HG02798 (cell line): ENCODE data around the gene ZFAND3.
"Not testable (repeated sequence)": the region's sequence is repeated elsewhere in the genome, so short reads cannot be mapped to it uniquely, and the experiment has no call there.

ENCODE experiments used
- ATAC-seq: cut with Tn5 transposase; IDR thresholded peaks from one replicate; pipeline ENCODE4 v1.9.1; 2021; ENCODE audit warnings: mild to moderate bottlenecking; ENCODE audit not compliant: unreplicated experiment, poor library complexity

Gene ZFAND3

GRCh38 chr6:37889051-37889450 is 69.5 kb downstream of the ZFAND3 start:
- ATAC-seq = no peak

- no peak for ATAC-seq
These were observed 70.0 kb downstream of the ZFAND3 start for GRCh38 chr6:37889486-37889885.

- no peak for ATAC-seq
These were observed 71.5 kb downstream of the ZFAND3 start for GRCh38 chr6:37891072-37891471.

DNA sequence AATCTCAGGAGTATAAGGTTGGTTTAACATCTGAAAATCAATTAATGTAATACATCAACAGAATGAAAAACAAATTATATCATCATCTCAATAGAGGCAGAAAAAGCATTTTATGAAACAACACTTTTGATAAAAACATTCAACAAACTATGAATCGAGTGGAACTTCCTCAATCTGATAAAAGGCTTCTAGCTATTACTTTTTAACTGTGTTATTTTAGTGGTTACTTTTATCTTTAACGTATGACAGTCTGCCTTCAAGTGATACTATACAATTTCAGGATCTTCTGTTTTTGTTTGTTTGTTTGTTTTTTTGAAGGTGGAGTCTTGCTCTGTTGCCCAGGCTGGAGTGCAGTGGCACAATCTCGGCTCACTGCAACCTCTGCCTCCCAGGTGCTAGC is 73.7 kb downstream of the ZFAND3 start:
- ATAC-seq = no peak

- not testable (repeated sequence) for ATAC-seq
These were observed 74.2 kb downstream of the ZFAND3 start for GRCh38 chr6:37893734-37894133.

DNA sequence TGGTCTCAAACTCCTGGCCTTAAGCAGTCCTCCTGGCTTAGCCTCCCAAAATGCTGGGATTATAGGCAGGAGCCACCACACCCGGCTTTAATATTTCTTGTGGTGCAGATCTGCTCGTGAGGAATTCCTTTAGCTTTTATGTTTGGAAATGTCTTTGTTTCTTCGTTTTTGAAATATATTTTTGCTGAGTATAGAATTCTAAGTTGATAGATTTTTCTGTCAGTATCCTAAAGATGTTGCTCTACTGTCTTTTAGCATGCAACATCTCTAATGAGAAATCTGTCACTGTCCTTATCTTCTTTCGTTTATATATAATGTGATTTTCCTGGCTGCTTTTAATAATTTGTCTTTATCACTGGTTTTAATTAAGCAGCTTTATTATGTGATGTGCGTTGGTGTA is 75.1 kb downstream of the ZFAND3 start:
- ATAC-seq = no peak

DNA sequence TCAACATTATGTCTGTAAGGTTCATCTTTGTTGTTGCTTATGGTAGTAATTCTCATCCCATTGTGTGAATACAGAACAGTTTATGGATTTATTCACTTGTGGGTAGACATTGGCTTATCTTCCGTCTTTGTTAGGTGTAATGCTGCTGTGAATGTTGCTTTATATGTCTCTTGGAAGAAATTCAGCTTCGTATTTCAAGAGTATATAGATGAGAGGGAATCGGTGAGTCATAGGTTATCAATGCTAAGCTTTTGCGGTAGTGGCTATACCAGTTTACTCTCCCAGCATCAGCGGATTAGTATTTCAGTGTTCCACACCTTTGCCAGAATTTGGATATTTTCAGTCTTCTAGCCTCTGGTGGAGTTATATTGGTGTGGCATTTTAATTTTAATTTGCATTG is 77.8 kb downstream of the ZFAND3 start:
- ATAC-seq = no peak

DNA sequence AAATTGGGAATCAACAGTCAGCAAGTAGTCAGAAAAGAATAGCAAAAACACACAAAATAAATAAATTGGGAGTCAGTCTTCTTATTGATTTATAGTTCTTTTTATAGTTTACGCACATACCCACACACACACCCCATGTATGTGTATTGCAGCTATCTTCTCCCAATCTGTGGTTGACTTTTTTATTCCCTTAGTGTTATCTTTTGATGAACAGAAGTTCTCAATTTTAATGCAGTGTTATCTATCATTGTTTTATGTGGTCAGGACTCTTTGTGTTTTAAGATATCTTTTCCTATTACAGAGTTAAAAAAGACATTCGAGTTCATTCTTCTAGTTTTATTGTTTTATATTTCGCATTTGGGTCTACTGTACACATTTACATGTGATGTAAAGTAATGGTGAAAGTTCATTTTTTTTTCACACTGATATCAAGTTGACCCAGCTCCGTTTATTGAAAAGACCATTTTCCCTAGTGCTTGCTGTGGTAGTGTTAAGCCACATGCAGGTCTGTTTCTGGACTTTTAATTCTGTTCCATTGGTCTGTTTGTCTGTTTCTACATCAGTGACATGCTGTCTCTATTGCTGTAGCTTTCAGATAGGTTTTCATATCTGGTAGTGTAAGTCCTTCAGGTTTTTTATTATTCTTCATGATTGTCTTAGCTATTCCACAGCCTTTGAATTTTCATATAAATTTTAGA is 78.4 kb downstream of the ZFAND3 start:
- no peak for ATAC-seq

DNA sequence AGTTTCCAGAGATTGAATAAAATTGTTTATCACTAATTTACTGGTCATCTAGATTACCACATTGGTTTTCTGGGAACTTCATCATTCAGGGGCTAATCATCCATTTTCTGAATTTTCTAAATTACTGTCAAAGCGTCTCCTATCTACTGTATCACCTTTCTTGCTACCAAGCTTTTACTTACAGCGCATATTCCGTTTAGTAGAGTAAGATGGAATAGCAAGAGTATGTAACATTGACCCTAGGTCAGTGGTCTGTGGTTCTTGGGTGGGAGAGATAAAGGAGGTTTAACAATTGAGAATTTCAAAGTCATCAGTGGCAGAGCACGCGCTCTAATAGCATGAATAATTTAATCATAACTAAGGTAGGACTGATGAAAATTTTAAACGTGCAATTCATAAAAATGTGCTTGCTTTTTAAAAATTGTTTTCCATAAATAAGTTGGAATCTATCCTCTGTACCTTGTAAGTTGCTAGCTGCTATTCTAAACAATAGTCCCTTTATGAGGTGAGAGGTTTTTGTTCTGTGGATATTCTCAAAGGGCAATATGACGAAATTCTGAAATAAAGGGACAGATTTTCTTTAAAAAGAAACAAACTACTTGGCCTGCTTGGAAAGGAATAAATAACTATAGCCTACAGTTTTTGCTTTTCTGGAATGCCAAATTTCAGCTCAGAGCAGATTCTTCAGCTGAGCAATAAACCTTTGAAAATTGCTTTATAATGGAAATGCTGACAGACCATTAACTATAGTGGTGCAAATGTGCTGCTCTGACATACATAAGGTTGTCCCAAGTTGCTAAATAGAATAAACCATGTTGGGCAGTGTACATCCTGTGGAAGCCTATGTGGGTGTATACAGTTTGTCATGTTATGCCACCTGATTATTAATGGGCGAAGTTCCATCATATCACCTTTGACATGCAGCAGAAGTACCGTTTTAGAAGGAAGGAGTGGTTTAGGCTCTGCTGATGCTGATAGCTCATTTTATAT is 84.1 kb downstream of the ZFAND3 start:
- ATAC-seq = no peak

DNA sequence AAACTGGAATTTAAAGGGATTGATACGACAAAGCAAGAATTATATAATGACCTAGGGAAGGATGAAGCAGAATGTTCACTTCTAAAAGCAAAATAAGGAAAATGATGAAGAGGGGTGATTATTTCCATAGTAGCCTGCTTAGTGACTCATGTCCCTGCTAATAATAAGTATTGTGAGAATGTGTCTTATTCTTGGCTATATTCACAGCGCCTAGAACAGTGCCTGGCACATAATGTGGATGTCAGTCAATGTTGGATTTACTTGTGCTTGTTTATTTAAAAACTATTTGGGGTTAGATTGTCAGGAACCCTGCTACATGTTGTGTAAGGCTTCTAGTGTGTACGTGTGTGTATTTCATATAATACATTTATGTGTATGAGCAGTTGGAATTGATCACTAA is 85.1 kb downstream of the ZFAND3 start:
- no peak for ATAC-seq

GRCh38 chr6:37906121-37906520 is 86.6 kb downstream of the ZFAND3 start:
- no peak for ATAC-seq

DNA sequence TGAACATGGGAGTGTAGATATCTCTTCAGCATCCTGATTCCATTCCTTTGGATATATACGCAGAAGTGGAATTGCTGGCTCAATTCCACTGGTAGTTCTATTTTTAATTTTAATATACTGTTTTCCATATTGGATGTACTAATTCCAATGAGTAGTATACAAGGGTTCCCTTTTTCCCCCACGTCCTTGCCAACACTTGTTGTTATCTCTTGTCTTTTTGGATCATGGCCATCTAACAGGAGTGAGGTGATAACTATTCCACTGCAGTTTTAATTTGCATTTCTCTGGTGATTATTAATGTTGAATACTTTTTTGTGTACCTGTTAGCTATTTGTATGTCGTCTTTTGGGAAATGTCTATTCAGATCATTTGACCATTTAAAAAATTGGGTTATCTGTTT is 91.5 kb downstream of the ZFAND3 start:
- no peak for ATAC-seq

- no peak for ATAC-seq
These were observed 93.7 kb downstream of the ZFAND3 start for GRCh38 chr6:37913210-37913609.

- no peak for ATAC-seq
These were observed 95.9 kb downstream of the ZFAND3 start for GRCh38 chr6:37915463-37915862.

- no peak for ATAC-seq
These were observed 96.6 kb downstream of the ZFAND3 start for GRCh38 chr6:37916149-37916548.

- ATAC-seq = no peak
These were observed 97.1 kb downstream of the ZFAND3 start for GRCh38 chr6:37916675-37917074.

- ATAC-seq = no peak
These were observed 98.0 kb downstream of the ZFAND3 start for GRCh38 chr6:37917566-37917965.

DNA sequence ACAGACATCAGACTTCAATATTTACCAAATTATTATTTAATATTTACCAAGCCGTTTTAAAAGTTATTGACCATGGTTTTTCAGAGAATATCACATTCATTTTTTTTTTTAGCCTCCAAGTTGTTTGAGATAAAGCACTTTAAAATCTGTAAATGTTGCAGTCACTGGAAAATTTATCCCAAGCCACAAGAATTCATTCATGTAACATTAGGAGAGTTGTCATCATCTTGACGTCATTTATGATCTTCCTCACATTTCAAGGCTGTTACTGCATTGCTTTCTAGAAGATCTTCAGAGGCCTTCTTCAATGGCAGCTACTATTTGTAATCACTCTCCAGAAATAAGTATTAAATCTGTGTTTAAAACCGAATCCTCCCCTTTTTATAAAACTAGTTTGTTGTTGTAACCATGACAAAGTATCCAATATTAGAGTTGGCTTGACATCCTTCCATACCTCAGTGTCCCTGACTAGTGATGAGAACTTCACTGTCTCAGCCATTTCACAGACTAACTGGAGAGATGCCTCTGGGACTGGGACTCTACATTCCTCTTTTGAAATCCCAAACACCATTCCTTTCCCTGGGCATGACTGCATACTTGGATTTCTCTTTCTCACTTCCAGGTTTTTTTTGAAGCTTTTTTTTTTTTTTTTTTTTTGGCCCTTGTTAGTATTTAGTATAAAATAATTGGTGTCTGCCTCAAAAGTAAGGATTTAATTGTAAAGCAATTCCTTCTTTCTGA is 100.1 kb downstream of the ZFAND3 start:
- no peak for ATAC-seq

- ATAC-seq = no peak
These were observed 101.1 kb downstream of the ZFAND3 start for GRCh38 chr6:37920667-37921066.

DNA sequence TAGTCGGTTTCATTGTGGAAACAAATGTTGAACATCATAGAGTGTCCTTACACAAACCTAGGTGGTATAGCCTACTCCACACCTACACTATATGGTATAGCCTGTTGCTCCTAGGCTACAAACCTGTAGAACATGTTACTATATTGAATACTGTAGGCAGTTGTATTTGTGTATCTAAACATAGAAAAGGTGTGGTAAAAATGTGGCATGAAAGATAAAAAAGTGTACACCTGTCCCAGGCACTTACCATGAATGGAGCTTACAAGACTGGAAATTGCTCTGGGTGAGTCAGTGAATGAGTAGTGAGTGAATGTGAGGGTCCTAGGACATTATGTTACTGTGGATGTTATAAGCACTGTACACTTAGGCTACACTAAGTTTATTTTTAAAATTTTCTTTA is 103.0 kb downstream of the ZFAND3 start:
- no peak for ATAC-seq

DNA sequence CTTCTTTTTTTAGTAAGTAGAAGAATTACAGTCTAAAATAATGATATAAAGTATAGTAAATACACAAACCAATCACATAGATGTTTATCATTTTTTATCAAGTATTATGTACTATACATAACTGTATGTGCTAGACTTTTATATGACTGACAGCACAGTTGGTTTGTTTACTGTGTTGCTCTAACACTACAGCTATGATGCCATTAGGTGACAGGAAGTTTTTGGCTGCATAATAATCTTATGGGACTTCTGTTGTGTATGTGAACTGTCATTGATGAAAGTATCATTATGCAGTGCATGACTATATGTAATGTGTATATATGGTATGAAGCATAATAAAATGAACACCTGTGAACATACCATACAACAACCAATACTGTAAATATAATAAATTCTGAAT is 104.0 kb downstream of the ZFAND3 start:
- no peak for ATAC-seq
